A549 (cell line): ENCODE data around the gene EEFSEC.

Experiments
- CHD4 ChIP-seq: fragments of 200-600 bp; sonication (generic); IDR thresholded peaks from 2 replicates; pipeline ENCODE4 v1.6.1; 2016; ENCODE audit warnings: antibody characterized with exemption, mild to moderate bottlenecking, borderline replicate concordance
- E2F6 ChIP-seq: IDR thresholded peaks from 2 replicates; pipeline ENCODE4 v1.6.1; 2012; ENCODE audit warnings: low read depth, borderline replicate concordance
- EHMT2 ChIP-seq: fragments of 200-600 bp; sonication (generic); IDR thresholded peaks from 2 replicates; pipeline ENCODE4 v1.6.1; 2016; ENCODE audit warnings: antibody characterized with exemption, low read depth, mild to moderate bottlenecking, moderate library complexity
- TP53 ChIP-seq: fragments of 250-450 bp; sonication (Bioruptor Pico); IDR thresholded peaks from 2 replicates; pipeline ENCODE4 v1.5.0; 2021; ENCODE audit warnings: mild to moderate bottlenecking, moderate library complexity

GRCh38 chr3:128442949-128443348 is 289.7 kb downstream of the EEFSEC start:
- TF ChIP-seq E2F6 (no peak), TP53 (CRISPR knock-in tag) (no peak), CHD4 (no peak), EHMT2 (no peak)
